Bone marrow (tissue), 2 donors: ENCODE measurements around the gene NXF3.
"Not testable (repeated sequence)": the region's sequence is repeated elsewhere in the genome, so short reads cannot be mapped to it uniquely, and the experiment has no call there.

Experiments used
- DNase-seq, 2 donors: peaks; one replicate each; lab custom pipeline; 2025; lab: John Stamatoyannopoulos, UW

The NXF3 gene

DNA sequence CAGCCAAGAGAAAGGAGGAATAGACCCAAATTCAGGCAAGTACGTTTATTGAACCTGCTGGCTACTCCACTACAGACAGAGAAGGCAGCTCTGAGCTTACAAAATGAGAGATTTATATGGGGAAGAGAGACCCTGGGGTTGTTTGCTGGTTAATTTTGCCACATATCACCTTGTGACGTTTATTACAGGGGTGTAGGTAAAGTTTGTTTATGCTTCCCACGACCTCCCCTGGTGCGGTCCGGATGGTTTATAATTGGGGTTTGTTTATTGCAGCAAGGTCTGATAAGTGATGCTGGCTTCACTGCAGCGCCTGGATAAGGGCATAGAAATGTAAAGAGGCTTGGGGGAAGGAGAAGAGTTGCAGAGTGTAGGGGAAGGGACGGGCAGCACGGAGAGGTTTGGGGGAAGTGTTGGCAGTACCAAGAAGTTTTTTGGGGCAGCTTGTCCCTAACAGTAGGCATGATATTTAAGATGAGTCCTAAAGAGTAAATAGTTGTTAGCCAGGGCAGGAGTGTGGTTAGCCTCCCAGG, 41.6 kb downstream of the NXF3 start:
- no peak for DNase-seq

DNA sequence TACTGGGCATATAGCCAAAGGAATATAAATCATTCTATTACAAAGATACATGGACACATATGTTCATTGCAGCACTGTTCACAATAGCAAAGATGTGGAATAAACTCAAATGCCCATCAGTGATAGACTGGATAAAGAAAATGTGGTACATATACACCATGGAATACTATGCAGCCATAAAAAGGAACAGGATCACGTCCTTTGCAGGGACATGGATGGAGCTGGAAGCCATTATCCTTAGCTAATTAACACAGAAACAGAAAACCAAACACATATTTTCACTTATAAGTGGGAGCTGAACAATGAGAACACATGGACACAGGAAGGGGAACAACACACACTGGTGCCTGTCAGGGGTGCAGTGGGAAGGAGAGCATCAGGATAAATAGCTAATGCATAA, 59.6 kb downstream of the NXF3 start:
- not testable (repeated sequence) for DNase-seq
